H9 (cell line): ENCODE data around the gene ADAMTS17. TPM values are rescaled to one million over a fixed set of nuclear protein-coding genes. Genes with fewer than 3 reads are reported as not detected.

Experiments used
- DNase-seq: peaks from one replicate; pipeline ENCODE4 v3.0.0-alpha.2; 2017
- H2AFZ ChIP-seq: one replicate; pipeline ENCODE4 v1.6.1; 2013; ENCODE audit warnings: mild to moderate bottlenecking, low read length, control low read depth, moderate library complexity
- H2AK5ac ChIP-seq: 2 replicates; pipeline ENCODE4 v1.6.1; 2013; ENCODE audit warnings: low read length, control low read depth, mixed read lengths; ENCODE audit not compliant: insufficient read length
- H2BK120ac ChIP-seq: one replicate; pipeline ENCODE4 v1.6.1; 2013; ENCODE audit warnings: low read depth, mild to moderate bottlenecking, low read length, control low read depth, inconsistent platforms; ENCODE audit not compliant: poor library complexity, severe bottlenecking
- H2BK12ac ChIP-seq: 2 replicates; pipeline ENCODE4 v1.6.1; 2013; ENCODE audit warnings: low read length, control low read depth, mixed read lengths, low read depth; ENCODE audit not compliant: insufficient read length
- H2BK15ac ChIP-seq: 2 replicates; pipeline ENCODE4 v1.6.1; 2013; ENCODE audit warnings: low read depth, low read length, control low read depth
- H2BK20ac ChIP-seq: one replicate; pipeline ENCODE4 v1.6.1; 2013; ENCODE audit warnings: low read depth, mild to moderate bottlenecking, low read length, control low read depth, inconsistent platforms; ENCODE audit not compliant: poor library complexity, severe bottlenecking
- H2BK5ac ChIP-seq: 2 replicates; pipeline ENCODE4 v1.6.1; 2013; ENCODE audit warnings: low read length, control low read depth, mixed read lengths; ENCODE audit not compliant: insufficient read length
- H3K14ac ChIP-seq: 2 replicates; pipeline ENCODE4 v1.6.1; 2013; ENCODE audit warnings: low read length, control low read depth; ENCODE audit not compliant: insufficient read depth
- H3K18ac ChIP-seq: 2 replicates; pipeline ENCODE4 v1.6.1; 2013; ENCODE audit warnings: low read depth, mild to moderate bottlenecking, mixed read lengths, low read length, control low read depth; ENCODE audit not compliant: insufficient read length
- H3K23ac ChIP-seq: 2 replicates; pipeline ENCODE4 v1.6.1; 2013; ENCODE audit warnings: low read length, control low read depth, mixed read lengths, low read depth; ENCODE audit not compliant: insufficient read length
- H3K23me2 ChIP-seq: 2 replicates; pipeline ENCODE4 v1.6.1; 2013; ENCODE audit warnings: low read depth, mild to moderate bottlenecking, mixed read lengths, low read length, control low read depth; ENCODE audit not compliant: insufficient read length, poor library complexity, severe bottlenecking
- H3K27ac ChIP-seq: 2 replicates; pipeline ENCODE4 v1.5.1; 2013; ENCODE audit warnings: low read length, control low read depth, mixed read lengths, low read depth; ENCODE audit not compliant: insufficient read length
- H3K27me3 ChIP-seq: 2 replicates; pipeline ENCODE4 v1.6.1; 2013; ENCODE audit warnings: low read length, control low read depth, inconsistent platforms; ENCODE audit not compliant: insufficient read depth
- H3K4ac ChIP-seq: 2 replicates; pipeline ENCODE4 v1.6.1; 2013; ENCODE audit warnings: low read depth, mild to moderate bottlenecking, control low read depth, inconsistent platforms, low read length, moderate library complexity
- H3K4me1 ChIP-seq: 2 replicates; pipeline ENCODE4 v1.6.1; 2013; ENCODE audit warnings: low read length, control low read depth, inconsistent platforms; ENCODE audit not compliant: insufficient read depth
- H3K4me2 ChIP-seq: 2 replicates; pipeline ENCODE4 v1.6.1; 2013; ENCODE audit warnings: low read length, control low read depth, mixed read lengths; ENCODE audit not compliant: insufficient read length, insufficient read depth
- H3K56ac ChIP-seq: 2 replicates; pipeline ENCODE4 v1.6.1; 2013; ENCODE audit warnings: low read depth, mild to moderate bottlenecking, mixed read lengths, low read length, control low read depth; ENCODE audit not compliant: insufficient read length
- H3K79me1 ChIP-seq: 2 replicates; pipeline ENCODE4 v1.6.1; 2013; ENCODE audit warnings: low read depth, mild to moderate bottlenecking, moderate library complexity, low read length, control low read depth, inconsistent platforms; ENCODE audit not compliant: insufficient read depth, poor library complexity, severe bottlenecking
- H3K79me2 ChIP-seq: 2 replicates; pipeline ENCODE4 v1.6.1; 2013; ENCODE audit warnings: low read length, control low read depth, inconsistent platforms; ENCODE audit not compliant: insufficient read depth
- H3K9ac ChIP-seq: 2 replicates; pipeline ENCODE4 v1.6.1; 2013; ENCODE audit warnings: low read length, control low read depth, mixed read lengths; ENCODE audit not compliant: insufficient read length; ENCODE audit errors: extremely low read depth
- H3K9me3 ChIP-seq: one replicate; pipeline ENCODE4 v1.6.1; 2013; ENCODE audit warnings: low read depth, low read length, inconsistent platforms; ENCODE audit not compliant: control insufficient read depth
- H3T11ph ChIP-seq: one replicate; pipeline ENCODE4 v1.6.1; 2013; ENCODE audit warnings: mild to moderate bottlenecking, low read length, control low read depth, inconsistent platforms
- H4K20me1 ChIP-seq: one replicate; pipeline ENCODE4 v1.6.1; 2013; ENCODE audit not compliant: control insufficient read depth, insufficient read length, insufficient read depth
- H4K5ac ChIP-seq: 2 replicates; pipeline ENCODE4 v1.6.1; 2013; ENCODE audit warnings: low read depth, mild to moderate bottlenecking, mixed read lengths, low read length, control low read depth; ENCODE audit not compliant: insufficient read length
- H4K8ac ChIP-seq: replicated peaks from 2 replicates; pipeline ENCODE4 v1.6.1; 2013; ENCODE audit warnings: low read length, control low read depth, mixed read lengths, low read depth; ENCODE audit not compliant: insufficient read length
- H4K91ac ChIP-seq: 2 replicates; pipeline ENCODE4 v1.6.1; 2013; ENCODE audit warnings: low read depth, mild to moderate bottlenecking, moderate library complexity, mixed read lengths, low read length, control low read depth; ENCODE audit not compliant: insufficient read length
- H3K27ac Mint-ChIP-seq, 3 experiments: 2 replicates in 2 of 3; 3 replicates in 1 of 3; pipeline ENCODE4 v1.8.0; 2020 to 2021; ENCODE audit warnings: mixed read lengths in 3 of 3, mild to moderate bottlenecking in 1 of 3, moderate library complexity in 1 of 3
- H3K27me3 Mint-ChIP-seq: 2 replicates; pipeline ENCODE4 v1.8.0; 2021; ENCODE audit warnings: low read depth, mild to moderate bottlenecking, moderate library complexity, mixed read lengths
- H3K36me3 Mint-ChIP-seq, 3 experiments: 2 replicates in 2 of 3; 3 replicates in 1 of 3; pipeline ENCODE4 v1.8.0; 2020 to 2021; ENCODE audit warnings: low read depth in 3 of 3, mixed read lengths in 3 of 3; ENCODE audit not compliant: insufficient read depth in 1 of 3
- H3K4me1 Mint-ChIP-seq, 2 experiments: 2 replicates each; pipeline ENCODE4 v1.8.0; 2020; ENCODE audit warnings: mixed read lengths in 2 of 2
- H3K4me3 Mint-ChIP-seq, 2 experiments: 2 replicates in 1 of 2; 3 replicates in 1 of 2; pipeline ENCODE4 v1.8.0; 2020 to 2021; ENCODE audit warnings: mild to moderate bottlenecking in 2 of 2, mixed read lengths in 2 of 2, moderate library complexity in 1 of 2
- H3K9me3 Mint-ChIP-seq, 2 experiments: 2 replicates in 1 of 2; 3 replicates in 1 of 2; pipeline ENCODE4 v1.8.0; 2020; ENCODE audit warnings: mild to moderate bottlenecking in 2 of 2, mixed read lengths in 2 of 2, moderate library complexity in 1 of 2
- WGBS: extraction: QIAGEN DNeasy Blood & Tissue Kit; methylation state at CpG from one replicate; pipeline ENCODE4 v1.1.7; 2013; ENCODE audit warnings: missing lambda C conversion rate, low lambda C conversion rate, mixed read lengths; ENCODE audit not compliant: insufficient read length; ENCODE audit errors: extremely low coverage; 5-methylcytosine and 5-hydroxymethylcytosine counted together
- total RNA-seq: library from RNA; stranded (reverse); gene quantifications from 2 replicates; pipeline ENCODE4 v1.2.1, GENCODE V29; 2021
- TF ChIP-seq, protein P1 (sequence below): fragments of 200-600 bp; sonication (generic); conservative IDR thresholded peaks from 3 replicates; pipeline ENCODE4 v1.8.0; 2021; ENCODE audit warnings: antibody characterized with exemption, mild to moderate bottlenecking

The ADAMTS17 gene
- total RNA-seq, 1 experiment from 2014 or later: 2.9 TPM

DNA sequence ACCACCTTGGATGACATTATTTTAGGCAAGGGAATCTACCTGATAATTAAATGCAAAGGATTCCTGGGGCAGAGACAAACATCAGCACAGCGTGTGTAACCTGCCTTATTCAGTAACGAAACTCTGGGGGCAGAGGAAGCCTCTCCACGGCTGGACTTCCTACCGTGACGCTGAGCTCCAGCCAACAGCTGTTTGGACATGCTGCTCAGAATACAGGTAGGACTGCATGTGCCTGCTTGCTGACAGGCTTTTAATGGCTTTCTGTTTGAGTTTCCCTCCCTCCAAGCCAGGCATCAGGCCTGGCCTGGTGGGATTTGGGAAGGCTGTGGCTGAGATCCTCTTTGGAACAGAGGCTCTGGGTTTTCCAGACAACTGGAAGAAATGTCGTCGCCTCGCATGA is 150.6 kb downstream of the ADAMTS17 start:
- Histone ChIP-seq H2BK5ac (no peak overlapping the region), H3K27ac (no peak overlapping the region), H3K14ac (no peak overlapping the region), H3K9me3 (no peaks in the 10 kb centered on the region), H3K9ac (no peak overlapping the region), H4K5ac (no peak overlapping the region), H3K4me2 (no peak overlapping the region), H3K18ac (no peak overlapping the region), H2BK12ac (no peak overlapping the region), H3K56ac (no peak overlapping the region), H3K23ac (no peak overlapping the region), H3K4me1 (peaks cover 6% of the 10 kb centered on the region; the same call in 1 of the 2 replicates), H3K79me1 (no peaks in the 10 kb centered on the region), H2AFZ (no peak overlapping the region), H3K23me2 (no peaks in the 10 kb centered on the region), H3K79me2 (no peaks in the 10 kb centered on the region), H2AK5ac (no peak overlapping the region), H2BK20ac (no peak overlapping the region), H3K27me3 (no peaks in the 10 kb centered on the region), H2BK120ac (no peak overlapping the region), H4K91ac (no peak overlapping the region), H4K8ac (no peak overlapping the region), H3T11ph (no peak overlapping the region), H4K20me1 (no peaks in the 10 kb centered on the region), H2BK15ac (no peak overlapping the region), H3K4ac (no peak overlapping the region)
- H3K36me3 Mint-ChIP-seq: no peaks in the 10 kb centered on the region; a peak in 2 of 7 replicates
- H3K27me3 Mint-ChIP-seq: peaks cover 6% of the 10 kb centered on the region; the same call in 1 of the 2 replicates
- H3K27ac Mint-ChIP-seq: peak overlapping the region in 2 of 3 experiments; percentile 83 to 89; a peak in 4 of 7 replicates
- TF ChIP-seq, protein P1, sequence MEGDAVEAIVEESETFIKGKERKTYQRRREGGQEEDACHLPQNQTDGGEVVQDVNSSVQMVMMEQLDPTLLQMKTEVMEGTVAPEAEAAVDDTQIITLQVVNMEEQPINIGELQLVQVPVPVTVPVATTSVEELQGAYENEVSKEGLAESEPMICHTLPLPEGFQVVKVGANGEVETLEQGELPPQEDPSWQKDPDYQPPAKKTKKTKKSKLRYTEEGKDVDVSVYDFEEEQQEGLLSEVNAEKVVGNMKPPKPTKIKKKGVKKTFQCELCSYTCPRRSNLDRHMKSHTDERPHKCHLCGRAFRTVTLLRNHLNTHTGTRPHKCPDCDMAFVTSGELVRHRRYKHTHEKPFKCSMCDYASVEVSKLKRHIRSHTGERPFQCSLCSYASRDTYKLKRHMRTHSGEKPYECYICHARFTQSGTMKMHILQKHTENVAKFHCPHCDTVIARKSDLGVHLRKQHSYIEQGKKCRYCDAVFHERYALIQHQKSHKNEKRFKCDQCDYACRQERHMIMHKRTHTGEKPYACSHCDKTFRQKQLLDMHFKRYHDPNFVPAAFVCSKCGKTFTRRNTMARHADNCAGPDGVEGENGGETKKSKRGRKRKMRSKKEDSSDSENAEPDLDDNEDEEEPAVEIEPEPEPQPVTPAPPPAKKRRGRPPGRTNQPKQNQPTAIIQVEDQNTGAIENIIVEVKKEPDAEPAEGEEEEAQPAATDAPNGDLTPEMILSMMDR: no peak
- H3K9me3 Mint-ChIP-seq: peaks cover 0 to 2% of the 10 kb centered on the region in 2 experiments; a peak in 1 of 5 replicates
- H3K4me3 Mint-ChIP-seq: peak overlapping the region in 1 of 2 experiments; percentile 53; a peak in 1 of 5 replicates
- H3K4me1 Mint-ChIP-seq: peaks cover 23 to 34% of the 10 kb centered on the region in 2 experiments
- peak; percentile 24 for DNase-seq
- no CpG with 5 or more reads among the region's 8 CpGs for WGBS
